GM10847 (cell line): Measurements from ENCODE around the gene DEFB110.

Experiments
- POLR2A ChIP-seq: IDR thresholded peaks from 2 replicates; pipeline ENCODE4 v1.6.1; 2011; ENCODE audit not compliant: insufficient read length; ENCODE audit errors: extremely low read depth

The DEFB110 gene

GRCh38 chr6:50021894-50022293 lies at the start of gene DEFB110:
TSS of gene DEFB110 (minus strand) at chr6:50021994. CDS start at chr6:50021935, 59 bp downstream.
- no peak for TF ChIP-seq POLR2A

GRCh38 chr6:50070101-50070500 lies 48.3 kb upstream of the DEFB110 start:
- no peak for TF ChIP-seq POLR2A

DNA sequence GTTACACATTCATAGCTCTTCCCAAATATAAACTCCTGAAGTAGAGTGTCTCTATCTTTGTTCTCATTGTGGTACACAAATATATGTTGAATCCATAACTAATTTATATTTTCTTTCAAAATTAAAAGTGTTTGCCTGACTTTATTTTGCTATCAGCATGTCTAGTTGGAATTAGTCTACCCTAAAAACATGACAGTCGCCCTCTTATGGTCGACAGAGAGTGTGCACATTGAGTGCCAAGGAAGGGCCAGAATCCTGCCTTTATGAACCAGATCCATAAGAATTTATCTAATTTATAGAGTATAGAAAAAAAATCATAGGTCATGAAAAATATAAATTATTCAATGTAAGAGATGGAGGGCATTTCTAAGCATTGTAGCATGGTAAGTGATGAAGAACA lies 40.3 kb upstream of the DEFB110 start:
- TF ChIP-seq POLR2A: no peak

DNA sequence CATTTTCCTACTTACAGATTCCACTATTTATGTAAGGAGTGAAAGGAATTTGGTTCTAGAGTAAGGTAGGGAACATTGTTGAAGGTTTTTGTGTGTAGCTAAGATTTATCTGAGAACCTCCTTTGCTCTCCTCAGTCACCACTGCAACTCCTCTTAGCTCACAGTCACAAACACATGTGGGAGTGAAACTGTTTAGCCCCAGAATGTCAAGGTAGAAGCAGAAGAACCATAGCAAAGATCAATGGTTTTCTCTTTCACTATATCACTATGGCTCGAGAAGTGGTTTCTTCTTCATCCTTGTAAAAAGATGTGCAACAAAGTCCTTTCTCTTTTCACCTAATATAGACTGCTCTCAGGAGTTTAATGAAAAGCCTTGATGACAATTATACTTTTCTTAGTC lies 34.4 kb upstream of the DEFB110 start:
- TF ChIP-seq POLR2A: no peak

DNA sequence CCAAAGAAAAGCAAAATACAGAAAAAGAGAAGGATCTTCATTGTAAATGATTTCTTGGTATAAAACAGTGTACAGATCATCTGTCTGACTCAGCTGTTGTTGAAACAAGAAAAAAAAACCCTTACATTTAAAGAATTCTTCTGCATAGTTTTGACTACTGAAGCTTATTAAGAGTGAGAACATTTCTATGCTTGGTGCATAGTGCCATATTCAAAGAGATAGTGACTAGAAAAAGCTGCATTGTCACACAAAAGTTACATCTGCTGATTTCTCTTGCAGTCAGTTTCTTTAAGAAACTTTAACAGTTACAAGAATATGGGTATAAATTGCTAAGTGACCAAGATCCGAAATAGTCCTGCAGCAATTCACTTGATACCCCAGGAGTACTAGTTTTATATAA lies 28.0 kb upstream of the DEFB110 start, which contains the start of gene DEFB112:
Gene DEFB112, minus strand, starts transcription at position 101 of the 400 bp plus-strand sequence. Its CDS starts 60 bp downstream, at position 41.
- no peak for TF ChIP-seq POLR2A

- no peak for TF ChIP-seq POLR2A
Measured at GRCh38 chr6:50047026-50047425, 25.2 kb upstream of the DEFB110 start.

- no peak for TF ChIP-seq POLR2A
Measured at GRCh38 chr6:50030777-50031562, 9.2 kb upstream of the DEFB110 start.

DNA sequence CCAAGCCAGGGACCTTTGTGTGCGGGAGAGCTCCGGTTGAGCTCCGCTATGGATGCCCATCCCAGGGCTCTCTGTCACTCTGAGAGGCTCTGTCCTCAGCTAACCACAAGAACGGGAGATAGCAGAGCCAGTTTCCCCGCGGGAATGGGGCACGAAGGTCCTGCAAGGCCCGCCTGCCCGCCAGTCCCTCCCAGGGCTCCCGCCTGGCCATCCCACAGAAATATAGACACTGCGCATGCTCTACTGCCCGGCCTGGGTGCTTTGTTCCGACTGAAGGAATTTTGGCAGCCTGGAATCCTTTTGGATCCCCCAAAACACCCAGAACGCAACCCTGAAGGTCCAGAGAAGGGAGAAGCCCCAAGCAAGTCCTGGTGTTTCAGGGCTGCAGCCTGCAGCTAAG lies 8.6 kb upstream of the DEFB110 start:
- TF ChIP-seq POLR2A: no peak

DNA sequence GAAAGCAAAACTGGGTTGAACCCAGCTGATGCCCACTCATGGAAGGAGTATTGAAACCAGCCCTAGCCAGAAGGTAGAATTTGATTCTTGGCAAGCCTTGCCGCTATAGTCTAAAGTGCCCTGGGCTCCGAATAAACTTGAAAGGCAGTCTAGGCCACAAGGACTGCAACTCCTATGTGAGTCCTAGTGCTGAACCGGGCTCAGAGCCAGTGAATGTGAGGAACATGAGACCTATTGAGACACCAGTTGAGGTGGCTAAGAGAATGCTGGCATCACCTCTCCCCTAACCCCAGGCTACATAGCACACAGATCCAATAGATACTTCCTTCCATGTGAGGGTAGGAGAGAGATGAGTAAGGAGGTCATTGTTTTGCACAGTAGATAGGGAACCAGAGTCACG lies 3.5 kb upstream of the DEFB110 start:
- no peak for TF ChIP-seq POLR2A

GRCh38 chr6:50007819-50008218 lies 14.0 kb downstream of the DEFB110 start:
- no peak for TF ChIP-seq POLR2A

GRCh38 chr6:50003139-50003538 lies 18.7 kb downstream of the DEFB110 start:
- no peak for TF ChIP-seq POLR2A

DNA sequence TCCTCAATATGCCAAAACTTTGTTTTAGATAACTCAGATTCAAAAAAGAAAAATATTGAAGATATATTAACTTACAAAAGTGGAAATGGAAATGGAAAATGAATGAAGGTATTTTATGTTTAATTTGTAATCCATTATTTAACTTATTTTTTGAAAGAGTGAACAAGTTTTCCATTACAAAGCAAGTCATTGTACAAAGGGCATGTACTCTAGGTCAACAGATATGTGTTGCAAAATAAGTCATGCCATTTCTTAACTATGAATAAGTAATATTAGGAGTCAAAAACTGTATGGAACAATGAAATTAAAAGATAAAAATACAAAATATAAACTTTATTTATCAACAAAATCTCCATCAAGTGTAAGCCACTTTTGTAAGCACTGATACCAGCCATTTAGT lies 26.5 kb downstream of the DEFB110 start:
- no peak for TF ChIP-seq POLR2A

GRCh38 chr6:49988900-49989299 lies 32.9 kb downstream of the DEFB110 start:
- no peak for TF ChIP-seq POLR2A

DNA sequence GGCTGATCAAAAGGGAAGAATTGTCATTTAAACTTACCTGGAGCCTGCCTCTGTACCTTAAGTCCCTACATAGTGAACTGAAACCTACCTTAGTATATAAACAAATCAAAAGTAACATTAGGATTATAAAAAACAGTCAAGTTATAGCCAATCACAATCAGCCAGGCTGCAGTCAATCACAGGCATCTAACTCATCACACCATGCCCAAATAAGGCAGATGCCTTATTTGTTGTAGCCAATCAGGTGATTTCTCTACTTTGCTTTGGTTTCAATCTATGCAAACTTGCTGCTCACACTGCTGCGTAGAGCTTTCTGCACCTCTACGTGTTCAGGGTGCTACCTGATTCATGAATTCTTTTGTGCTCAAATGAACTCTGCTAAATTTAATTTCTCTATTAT lies 34.0 kb downstream of the DEFB110 start:
- no peak for TF ChIP-seq POLR2A

- TF ChIP-seq POLR2A: no peak
Measured at GRCh38 chr6:49986551-49986950, 35.2 kb downstream of the DEFB110 start.

GRCh38 chr6:49982046-49982445 lies 39.7 kb downstream of the DEFB110 start:
- TF ChIP-seq POLR2A: no peak

- TF ChIP-seq POLR2A: no peak
Measured at GRCh38 chr6:49980898-49981297, 40.9 kb downstream of the DEFB110 start.

- TF ChIP-seq POLR2A: no peak
Measured at GRCh38 chr6:49979584-49979983, 42.2 kb downstream of the DEFB110 start.
